NCI-H446 (cell line): ENCODE data around the gene ZNF80.

Experiments used
- DNase-seq, 2 experiments: peaks; one replicate each; lab custom pipeline; 2025; lab: John Stamatoyannopoulos, UW

ZNF80 gene

DNA sequence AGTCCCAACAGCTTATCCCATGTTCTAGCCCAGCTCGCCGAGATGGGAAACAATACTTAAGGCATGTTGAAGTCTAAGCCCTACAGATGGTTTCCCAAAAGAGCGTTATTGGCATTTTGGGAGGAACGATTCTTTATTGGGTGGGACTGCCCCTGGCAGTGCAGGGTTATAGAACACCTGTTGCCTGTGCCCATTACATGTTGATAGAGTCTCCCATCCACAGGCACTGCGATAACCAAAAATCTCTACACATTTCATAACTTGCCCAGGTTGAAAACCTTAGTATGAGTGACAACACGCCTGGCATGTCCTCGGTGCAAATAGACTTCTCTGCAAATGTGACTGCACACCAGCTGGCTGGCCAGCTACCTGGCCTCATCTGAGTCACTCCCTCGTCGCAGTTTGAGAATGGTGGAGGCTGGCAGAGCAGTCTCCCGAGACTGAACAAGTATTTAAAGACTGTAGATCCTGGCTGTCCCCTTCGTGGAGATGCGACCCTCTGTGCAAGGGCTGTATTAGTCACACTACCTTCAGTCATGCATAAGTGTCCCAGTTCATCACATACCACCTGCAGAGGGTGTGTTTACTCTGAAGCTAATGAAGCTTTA is 18.7 kb downstream of the ZNF80 start:
- no peak for DNase-seq

DNA sequence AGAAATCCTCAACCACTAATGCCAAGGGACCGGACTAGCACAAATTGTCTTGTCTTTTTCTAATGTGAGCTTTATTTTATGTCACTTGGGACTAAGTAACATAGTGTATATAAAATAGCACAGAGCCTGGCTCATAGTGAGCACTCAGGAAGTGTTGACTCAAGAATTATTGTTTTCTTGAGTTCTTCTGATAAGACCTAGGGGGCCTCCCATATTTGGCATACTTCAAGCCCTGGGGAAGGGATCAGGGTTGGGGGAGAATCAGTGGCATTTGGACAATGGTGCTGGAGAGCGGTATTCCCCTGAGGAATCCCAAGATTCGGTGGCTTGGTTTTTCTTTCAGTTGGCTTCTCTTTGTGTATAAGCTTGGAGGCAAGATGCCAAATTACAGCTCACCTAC is 19.4 kb downstream of the ZNF80 start:
- no peak for DNase-seq

DNA sequence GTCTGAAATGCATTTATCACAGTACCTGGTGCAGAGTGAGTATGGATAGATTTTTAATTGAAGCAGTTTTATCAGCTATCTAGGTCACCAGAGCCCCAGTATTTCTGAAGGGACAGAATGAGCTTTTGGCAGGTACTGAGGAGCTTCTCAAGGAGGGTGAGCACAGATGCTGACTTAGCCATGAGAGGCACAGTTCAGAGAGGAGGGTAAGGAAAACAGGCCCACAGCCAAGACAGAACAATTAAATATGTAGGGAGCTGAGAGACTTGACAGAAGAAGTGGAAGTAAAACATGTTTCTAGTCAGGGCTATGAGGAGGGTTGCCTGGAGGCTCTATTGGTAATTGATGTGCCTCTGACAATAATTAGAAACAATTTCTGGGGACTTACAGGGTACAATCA is 20.1 kb downstream of the ZNF80 start:
- no peak for DNase-seq

DNA sequence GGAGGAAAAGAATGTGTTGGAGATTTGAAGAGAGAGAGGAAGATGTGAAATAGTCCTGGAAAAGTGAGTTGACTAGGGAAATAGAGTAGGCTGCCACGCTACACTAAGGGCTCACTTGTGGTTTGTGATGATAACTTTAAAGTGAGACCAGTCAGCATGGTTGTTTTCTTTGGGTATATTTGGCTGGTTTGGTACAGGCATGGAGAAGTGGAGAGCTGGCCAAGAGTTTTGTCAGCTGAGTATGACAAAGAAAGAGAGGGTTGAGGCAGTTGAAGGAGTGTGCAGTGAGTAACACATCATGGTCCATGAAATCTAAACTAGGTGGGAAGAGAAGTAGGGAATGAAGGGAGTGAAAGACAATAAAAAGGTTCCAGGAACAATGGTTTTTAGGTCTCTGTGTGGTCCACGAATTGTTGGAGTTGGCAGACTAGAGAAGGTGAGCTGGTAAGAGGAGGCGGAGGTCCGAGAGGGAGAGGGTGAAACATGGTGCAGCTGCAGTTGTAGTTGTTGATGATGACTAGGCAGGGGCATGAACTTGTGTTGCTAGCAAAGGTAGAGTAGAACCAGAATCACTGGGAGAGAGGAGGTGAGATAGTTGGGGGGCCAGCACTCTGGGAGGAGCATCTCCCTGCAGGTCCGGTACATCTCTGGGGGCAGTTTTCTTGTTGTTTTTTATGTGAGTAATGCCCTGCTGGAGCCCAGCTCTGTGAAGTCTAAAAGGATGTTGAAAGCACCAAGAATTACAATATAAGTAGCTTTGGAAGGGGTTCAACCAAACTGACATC is 21.0 kb downstream of the ZNF80 start:
- no peak for DNase-seq

DNA sequence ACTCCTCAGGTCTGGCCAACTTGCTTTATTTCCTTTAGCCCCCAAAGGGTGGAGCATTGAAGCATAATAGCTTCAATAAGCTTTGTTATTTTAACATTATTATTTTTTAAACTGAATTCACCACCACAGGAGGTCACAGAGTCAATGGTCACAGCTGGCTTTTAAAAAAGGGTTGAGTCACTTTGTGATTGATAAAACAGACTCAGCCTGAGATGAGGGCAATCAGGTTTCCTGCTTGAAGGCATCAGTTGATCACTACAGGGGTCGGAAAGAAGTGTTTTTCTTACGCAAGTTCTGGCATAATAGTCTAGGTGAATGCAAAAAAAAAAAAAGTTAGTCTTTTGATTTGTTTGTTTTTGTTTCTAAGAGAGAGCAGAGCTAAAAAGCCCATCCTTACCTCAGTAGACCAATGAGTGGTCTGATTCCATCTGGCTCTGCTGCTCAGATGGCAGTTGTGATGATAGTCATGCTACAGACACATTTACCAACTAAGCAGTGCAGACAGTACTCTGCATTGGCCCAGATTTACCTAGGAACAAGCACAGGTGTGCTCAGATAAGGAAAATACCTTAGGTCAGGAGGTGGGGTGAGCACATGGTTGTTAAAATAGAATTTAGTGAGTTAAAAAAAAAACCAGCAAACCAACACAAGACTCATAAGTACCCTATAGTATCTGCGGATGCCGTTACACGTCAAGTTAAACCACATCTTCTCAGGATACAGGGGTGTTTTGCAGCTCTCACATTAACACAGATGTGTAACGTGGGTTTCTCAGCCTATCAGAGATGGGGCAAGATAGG is 22.6 kb downstream of the ZNF80 start:
- DNase-seq, result no peak

DNA sequence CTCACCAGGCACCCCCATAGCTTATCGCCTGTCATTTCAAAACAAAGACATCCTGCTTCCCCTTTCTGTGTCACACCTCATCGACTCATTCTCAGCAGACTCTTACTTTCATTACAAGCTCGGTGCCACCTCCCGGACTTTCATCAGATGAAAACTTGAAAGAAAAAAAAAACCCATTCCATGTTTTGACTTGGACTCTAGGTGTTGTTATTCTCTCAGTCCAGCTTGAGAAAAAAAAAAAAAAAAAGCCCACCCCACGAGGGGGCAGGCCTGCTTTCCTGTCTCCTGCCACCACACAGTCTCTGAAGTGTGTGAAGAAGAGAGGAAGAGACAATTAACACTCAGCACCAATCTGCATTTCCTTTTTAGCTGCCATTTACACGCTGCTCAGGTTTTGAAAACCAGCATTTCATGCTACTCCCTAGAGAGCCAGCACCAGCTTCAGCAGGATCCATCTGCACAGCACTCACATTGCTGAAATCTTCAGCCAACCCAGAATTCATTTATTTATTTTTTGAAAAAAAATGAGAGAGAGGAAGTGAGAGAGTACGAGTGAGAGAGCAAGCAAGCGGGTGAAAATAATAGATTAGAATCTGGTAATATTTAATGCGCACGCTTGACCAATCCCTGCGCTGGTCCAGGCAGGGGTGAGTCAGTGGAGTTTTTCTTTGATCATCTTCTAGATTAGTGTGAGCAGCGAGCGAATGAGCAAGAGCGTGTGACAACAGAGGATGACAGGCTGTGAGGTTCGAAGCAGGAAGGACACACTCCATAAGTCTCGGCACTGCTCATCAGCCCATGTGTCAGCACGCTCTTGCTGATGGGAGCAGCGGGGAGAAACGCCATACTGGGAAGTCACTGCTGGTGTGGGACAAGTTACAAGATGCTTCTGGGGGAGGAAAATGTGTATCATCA is 23.5 kb downstream of the ZNF80 start:
- no peak for DNase-seq

DNA sequence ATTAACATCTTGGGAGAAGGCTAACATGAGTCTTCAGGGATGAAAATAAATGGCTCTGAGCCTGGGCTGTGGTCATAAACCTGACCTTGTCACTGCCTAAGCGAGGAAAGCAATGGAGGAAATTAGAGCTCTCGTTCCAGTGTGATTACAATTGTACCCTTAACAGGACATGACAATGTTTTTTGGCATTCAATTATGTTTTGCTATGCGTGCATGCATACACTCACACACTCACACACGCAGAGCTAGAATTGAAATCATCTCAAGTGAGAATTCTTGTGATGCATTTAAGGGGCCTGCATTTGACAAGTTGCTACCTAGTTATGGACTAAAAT is 24.1 kb downstream of the ZNF80 start:
- DNase-seq, result no peak

DNA sequence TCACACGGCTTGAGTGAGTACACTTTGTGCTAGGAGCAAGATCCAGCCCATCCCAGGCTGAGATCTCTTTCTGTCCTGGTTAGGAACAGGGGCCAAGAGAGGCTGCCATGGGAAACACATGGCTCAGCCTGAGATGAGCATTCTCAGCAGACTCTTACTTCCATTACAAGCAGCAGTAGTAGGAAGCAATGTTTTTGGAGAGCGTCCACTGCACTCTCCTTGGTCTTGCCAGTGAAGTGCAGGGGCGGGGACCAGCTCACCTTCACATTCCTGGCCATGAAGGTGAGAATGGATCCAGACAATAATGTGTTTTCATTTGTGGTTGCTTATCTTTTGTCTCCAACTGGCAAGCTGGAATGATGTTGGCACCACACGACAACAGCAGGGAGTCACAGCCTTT is 24.7 kb downstream of the ZNF80 start:
- no peak for DNase-seq

DNA sequence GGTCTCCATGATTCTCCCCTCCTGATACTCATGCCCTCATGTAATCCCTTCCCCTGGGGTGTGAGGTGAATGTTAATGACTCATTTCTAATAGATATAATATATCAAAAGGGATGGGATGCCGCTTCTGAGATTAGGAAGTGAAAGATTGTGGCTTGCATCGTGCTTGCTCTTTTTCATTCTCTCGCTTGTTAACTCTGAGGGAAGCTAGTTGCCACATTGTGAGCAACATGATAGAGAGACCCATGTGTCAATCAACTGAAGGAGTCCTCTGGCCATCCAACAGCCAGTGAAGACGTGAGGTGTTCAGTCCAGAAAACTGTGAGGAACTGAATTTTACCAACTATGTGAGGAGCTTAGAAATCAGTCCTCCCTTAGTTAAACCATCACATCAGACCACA is 29.6 kb downstream of the ZNF80 start:
- DNase-seq, result no peak

DNA sequence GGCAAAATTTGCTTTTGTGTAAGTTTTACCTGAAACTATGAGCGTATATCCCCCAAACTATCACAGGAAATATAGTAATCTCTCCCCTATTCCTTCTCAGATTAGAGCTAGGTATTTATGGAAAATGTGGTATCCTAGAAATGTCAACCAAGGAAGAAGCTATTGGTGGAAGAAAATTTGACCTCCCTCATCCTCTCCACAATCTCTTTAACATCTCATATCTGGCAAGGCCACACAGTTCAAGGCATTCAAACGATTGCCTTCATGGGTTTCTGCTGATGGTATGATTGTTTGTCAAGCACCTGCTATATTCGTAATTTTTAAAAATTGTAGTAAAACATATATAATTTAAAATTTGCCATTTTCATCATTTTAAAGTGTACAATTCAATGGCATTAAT is 31.0 kb downstream of the ZNF80 start:
- no peak for DNase-seq

DNA sequence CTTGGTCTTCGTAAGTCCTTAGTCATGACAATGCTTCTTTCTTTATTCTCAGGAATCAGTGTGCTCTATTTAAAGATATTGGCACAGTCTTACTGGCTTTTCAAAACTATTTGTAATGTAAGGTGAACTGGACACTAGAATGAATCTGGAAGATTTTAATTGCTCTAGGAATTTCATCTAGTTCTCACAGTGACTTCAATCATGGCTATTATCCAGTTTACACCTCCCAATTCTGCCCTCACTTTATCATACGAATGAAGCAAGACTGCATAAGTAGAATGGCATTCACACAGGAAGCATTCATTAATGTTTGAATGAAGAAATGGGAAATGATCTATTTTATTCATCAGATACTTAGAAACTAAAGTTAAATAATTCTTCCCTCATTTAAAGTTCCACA is 31.8 kb downstream of the ZNF80 start:
- no peak for DNase-seq

DNA sequence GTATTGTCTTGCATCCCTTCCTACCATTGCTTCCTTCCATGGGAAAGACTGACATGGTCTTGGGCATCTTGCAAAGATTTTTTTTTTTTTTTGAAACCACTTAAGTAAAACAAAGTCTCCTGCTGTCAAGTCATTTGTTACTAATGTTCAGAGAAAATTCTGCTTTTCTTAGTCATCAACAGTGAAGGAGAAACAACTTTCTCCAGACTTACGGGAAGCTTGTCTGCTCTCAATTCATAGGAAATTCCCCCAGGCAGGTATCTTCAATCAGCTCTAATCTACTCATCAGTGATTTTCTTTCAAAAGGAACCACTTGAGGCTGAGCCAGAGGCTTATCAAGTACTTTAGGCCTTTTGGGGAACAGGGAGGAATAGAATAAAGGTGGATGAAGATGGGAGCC is 42.6 kb downstream of the ZNF80 start:
- DNase-seq, result no peak

DNA sequence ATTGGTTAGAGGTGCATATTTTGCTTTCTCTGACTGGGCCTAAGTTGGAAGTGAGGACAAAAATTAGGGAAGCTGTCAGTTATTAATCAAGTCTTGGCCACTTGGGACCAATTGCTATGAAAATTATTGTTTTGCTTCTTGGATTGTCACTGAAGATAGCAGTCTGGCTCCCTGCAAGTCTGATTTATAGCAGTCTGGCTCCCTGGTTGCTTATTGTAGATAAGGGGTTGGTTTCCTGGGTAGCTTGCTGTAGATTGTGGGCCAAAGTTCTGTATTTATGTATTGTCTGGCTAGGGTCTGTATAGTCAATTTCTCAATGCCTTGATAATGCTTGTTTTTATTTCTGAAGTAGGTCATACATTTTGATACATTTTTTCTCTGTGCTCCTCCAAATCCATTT is 45.2 kb downstream of the ZNF80 start:
- no peak for DNase-seq

DNA sequence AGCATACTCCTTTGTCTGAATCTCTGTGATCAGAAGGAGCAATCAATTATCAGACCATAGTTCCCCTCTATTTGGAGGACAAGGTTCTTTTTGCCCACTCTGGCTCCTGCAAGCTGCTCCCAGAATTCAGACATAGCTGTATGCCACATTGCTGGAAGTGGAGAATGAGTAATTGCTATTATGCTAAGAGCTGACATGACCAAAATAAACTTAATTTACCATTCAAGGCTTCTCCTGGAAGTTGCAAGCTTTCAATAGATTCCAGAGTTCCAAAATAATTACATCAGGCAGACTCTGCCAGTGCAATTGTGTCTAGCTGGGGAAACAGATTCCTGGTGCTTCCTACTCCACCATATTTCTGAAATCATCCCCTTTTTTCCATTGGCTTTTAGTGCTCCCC is 50.9 kb downstream of the ZNF80 start:
- DNase-seq, result no peak
